ENCODE results near the gene ASCC2. TPM values are rescaled to one million over a fixed set of nuclear protein-coding genes. Genes with fewer than 3 reads are reported as not detected.
A peak's percentile ranks its signal among the peaks of the same experiment; 100 is the strongest.

The ASCC2 gene
- total RNA-seq, 2 donors from 2014 or later = 102 to 124 TPM

- H3K27me3 Mint-ChIP-seq = no peaks in the 10 kb centered on the region
- no peaks in the 10 kb centered on the region for H3K9me3 Mint-ChIP-seq
- ATAC-seq (peak; percentile 17 to 21), DNase-seq (ENCODE audit: low spot score) (no peak)
- no peak overlapping the region for H3K4me3 Mint-ChIP-seq
- no peaks in the 10 kb centered on the region for H3K4me1 Mint-ChIP-seq (ENCODE audit: low read depth in 2 of 2)
- H3K36me3 Mint-ChIP-seq = no peaks in the 10 kb centered on the region
- no peak overlapping the region for H3K27ac Mint-ChIP-seq
These were observed 55.8 kb downstream of the ASCC2 start for GRCh38 chr22:29782061-29782845.

- Mint-ChIP-seq H3K4me3 (no peak overlapping the region), H3K27ac (no peak overlapping the region), H3K36me3 (no peaks in the 10 kb centered on the region), H3K27me3 (no peaks in the 10 kb centered on the region), H3K4me1 (ENCODE audit: low read depth in 2 of 2) (no peaks in the 10 kb centered on the region), H3K9me3 (no peaks in the 10 kb centered on the region)
- DNase-seq (ENCODE audit: low spot score) (no peak), ATAC-seq (no peak)
These were observed 57.1 kb downstream of the ASCC2 start for GRCh38 chr22:29780748-29781676.

GRCh38 chr22:29780220-29780619, 57.9 kb downstream of the ASCC2 start:
- no peak for DNase-seq (ENCODE audit: low spot score)
- Mint-ChIP-seq H3K27ac (no peak overlapping the region), H3K9me3 (no peaks in the 10 kb centered on the region), H3K4me1 (ENCODE audit: low read depth in 2 of 2) (no peaks in the 10 kb centered on the region), H3K27me3 (no peaks in the 10 kb centered on the region), H3K4me3 (no peak overlapping the region), H3K36me3 (no peaks in the 10 kb centered on the region)
- ATAC-seq = no peak

DNA sequence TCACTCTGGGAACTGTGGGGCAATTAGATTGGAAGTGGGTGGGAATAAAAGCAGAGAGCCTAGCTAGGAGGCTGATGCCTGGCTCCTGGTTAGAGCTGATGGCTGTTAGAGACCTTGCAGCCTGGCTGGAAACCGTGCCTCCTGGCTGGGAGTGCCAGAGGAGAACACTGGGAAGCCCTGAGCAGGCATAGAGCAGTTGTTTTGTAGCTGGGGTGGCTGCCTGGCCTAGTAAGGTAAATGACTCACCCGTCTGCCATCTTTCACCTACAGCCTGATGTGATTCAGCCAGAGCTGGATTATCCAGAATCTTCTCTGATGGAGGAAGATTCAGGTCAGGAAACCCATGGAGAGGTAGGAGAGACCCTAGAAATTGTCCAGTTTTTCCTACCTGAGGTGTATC, 64.8 kb downstream of the ASCC2 start:
- Mint-ChIP-seq H3K36me3 (peaks cover 4% of the 10 kb centered on the region), H3K27me3 (no peaks in the 10 kb centered on the region), H3K4me1 (ENCODE audit: low read depth in 2 of 2) (peaks cover 4 to 8% of the 10 kb centered on the region in 2 donors), H3K27ac (no peak overlapping the region), H3K4me3 (no peak overlapping the region), H3K9me3 (no peaks in the 10 kb centered on the region)
- ATAC-seq (no peak), DNase-seq (ENCODE audit: low spot score) (no peak)

DNA sequence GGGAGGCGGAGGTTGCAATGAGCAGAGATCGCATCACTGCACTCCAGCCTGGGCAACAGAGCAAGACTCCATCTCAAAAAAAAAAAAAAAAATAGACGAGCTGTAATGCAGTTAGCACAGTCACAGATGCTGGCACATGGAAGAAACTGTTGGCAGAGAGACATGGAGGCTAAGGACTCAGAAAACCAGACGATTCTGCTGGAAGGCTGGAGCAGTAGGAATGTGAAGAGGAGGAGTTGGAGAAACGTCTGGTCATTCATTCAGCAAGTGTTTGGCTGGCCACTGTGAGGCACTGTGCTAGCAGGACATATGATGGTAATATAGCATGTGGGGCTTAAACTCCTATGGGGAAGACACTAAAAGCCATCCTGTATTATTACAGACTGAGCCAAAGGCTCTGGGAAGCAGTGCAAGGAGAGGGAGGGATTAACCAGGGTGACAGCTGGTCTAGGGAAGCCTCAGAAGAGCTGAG, 65.9 kb downstream of the ASCC2 start:
- peaks cover 8 to 18% of the 10 kb centered on the region in 2 donors for H3K4me1 Mint-ChIP-seq (ENCODE audit: low read depth in 2 of 2)
- no peaks in the 10 kb centered on the region for H3K27me3 Mint-ChIP-seq
- ATAC-seq (no peak), DNase-seq (ENCODE audit: low spot score) (no peak)
- no peak overlapping the region for H3K4me3 Mint-ChIP-seq
- H3K27ac Mint-ChIP-seq = no peak overlapping the region
- no peaks in the 10 kb centered on the region for H3K9me3 Mint-ChIP-seq
- peaks cover 4% of the 10 kb centered on the region for H3K36me3 Mint-ChIP-seq

DNA sequence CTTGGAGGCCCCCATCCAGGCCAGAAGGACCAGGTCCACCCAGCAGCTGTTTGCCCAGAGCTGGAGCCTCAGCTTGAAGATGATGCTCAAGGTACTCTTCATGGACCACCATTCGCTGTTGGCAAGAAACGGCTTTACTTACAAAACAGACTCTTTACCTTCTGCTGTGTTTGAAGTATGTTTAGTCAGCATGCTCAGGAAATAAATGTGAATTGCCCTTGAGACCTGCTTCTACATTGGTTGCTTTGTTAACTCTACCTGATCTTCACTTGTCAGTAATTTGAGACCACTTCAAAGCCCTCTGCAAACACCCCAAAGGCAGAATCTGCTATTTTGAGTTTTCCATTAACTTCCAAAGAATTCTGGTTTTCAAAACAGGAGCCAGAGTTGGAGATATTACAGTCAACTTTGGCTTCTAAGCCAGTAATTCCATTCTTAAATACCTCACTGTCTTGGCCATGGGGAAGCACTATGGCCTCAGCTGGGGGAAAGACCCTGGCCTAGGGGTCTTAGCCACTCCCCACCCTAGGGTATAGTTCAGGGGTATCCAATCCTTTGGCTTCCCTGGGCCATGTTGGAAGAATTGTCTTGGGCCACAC, 68.3 kb downstream of the ASCC2 start:
- Mint-ChIP-seq H3K4me1 (ENCODE audit: low read depth in 2 of 2) (peaks cover 22 to 32% of the 10 kb centered on the region in 2 donors), H3K36me3 (peaks cover 4% of the 10 kb centered on the region), H3K4me3 (no peak overlapping the region), H3K27ac (no peak overlapping the region), H3K27me3 (no peaks in the 10 kb centered on the region), H3K9me3 (no peaks in the 10 kb centered on the region)
- no peak for ATAC-seq
- DNase-seq (ENCODE audit: low spot score) = no peak

GRCh38 chr22:29768052-29768693, 69.9 kb downstream of the ASCC2 start:
- peaks cover 4% of the 10 kb centered on the region for H3K36me3 Mint-ChIP-seq
- H3K27ac Mint-ChIP-seq = peak overlapping the region; percentile 99
- no peaks in the 10 kb centered on the region for H3K9me3 Mint-ChIP-seq
- DNase-seq (ENCODE audit: low spot score) (no peak), ATAC-seq (no peak)
- no peaks in the 10 kb centered on the region for H3K27me3 Mint-ChIP-seq
- peak overlapping the region; percentile 97 for H3K4me3 Mint-ChIP-seq
- H3K4me1 Mint-ChIP-seq (ENCODE audit: low read depth in 2 of 2) = peaks cover 22 to 32% of the 10 kb centered on the region in 2 donors

- ATAC-seq (peak; percentile 89 to 91), DNase-seq (ENCODE audit: low spot score) (peak; percentile 95)
- Mint-ChIP-seq H3K4me3 (peak within 1 kb of the TSS; percentile 97), H3K36me3 (peaks cover 4% of the 10 kb centered on the region), H3K27me3 (no peaks in the 10 kb centered on the region), H3K9me3 (no peaks in the 10 kb centered on the region), H3K27ac (peak within 1 kb of the TSS; percentile 99), H3K4me1 (ENCODE audit: low read depth in 2 of 2) (peaks cover 22 to 32% of the 10 kb centered on the region in 2 donors)
These were observed 70.7 kb downstream of the ASCC2 start, which contains the start of gene UQCR10 for GRCh38 chr22:29767171-29768051. UQCR10 (plus strand) TSS chr22:29767369; CDS start chr22:29767399, 30 bp downstream.

DNA sequence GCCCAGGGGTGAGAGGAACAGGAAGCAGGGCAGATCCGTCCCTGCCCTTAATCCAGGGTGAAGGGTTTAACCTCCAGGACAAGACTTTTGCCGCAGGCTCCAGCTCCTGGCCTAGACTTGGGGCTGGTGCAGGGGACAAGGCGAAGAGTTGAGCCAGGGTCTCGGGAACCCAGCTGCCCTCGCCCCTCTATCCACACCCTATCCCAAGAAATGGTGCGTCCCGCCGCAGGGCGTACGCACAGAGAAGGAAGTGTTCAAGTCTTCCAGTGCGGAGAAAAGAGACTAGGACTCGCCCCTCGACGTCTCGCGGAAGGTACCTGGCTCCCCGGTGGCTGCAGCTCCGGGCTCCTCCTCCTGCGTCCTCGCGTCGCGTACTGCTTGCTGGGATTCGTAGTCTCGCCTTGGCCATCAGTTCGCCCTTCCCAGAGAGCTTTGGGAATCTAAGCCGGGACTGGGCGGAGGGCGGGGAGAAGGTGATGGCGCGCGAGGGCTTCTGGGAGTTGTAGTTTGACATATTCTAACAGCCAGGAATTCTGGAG, 71.4 kb downstream of the ASCC2 start, which contains the start of gene ZMAT5:
ZMAT5 (minus strand) TSS at position 376 of the 539 bp plus-strand sequence. CDS start 18,463 bp downstream, outside the sequence.
- H3K9me3 Mint-ChIP-seq = no peaks in the 10 kb centered on the region
- peaks cover 22 to 32% of the 10 kb centered on the region in 2 donors for H3K4me1 Mint-ChIP-seq (ENCODE audit: low read depth in 2 of 2)
- peak; percentile 92 for DNase-seq (ENCODE audit: low spot score)
- ATAC-seq = peak; percentile 96 to 98
- H3K27me3 Mint-ChIP-seq = no peaks in the 10 kb centered on the region
- peak within 1 kb of the TSS; percentile 99 for H3K27ac Mint-ChIP-seq
- H3K36me3 Mint-ChIP-seq = peaks cover 4% of the 10 kb centered on the region
- H3K4me3 Mint-ChIP-seq = peak within 1 kb of the TSS; percentile 97

GRCh38 chr22:29765905-29766631, 72.0 kb downstream of the ASCC2 start:
- Mint-ChIP-seq H3K27ac (peak overlapping the region; percentile 99), H3K4me3 (peak overlapping the region; percentile 97), H3K36me3 (peaks cover 4% of the 10 kb centered on the region), H3K4me1 (ENCODE audit: low read depth in 2 of 2) (peaks cover 22 to 32% of the 10 kb centered on the region in 2 donors), H3K9me3 (no peaks in the 10 kb centered on the region), H3K27me3 (no peaks in the 10 kb centered on the region)
- DNase-seq (ENCODE audit: low spot score) = no peak
- peak in 1 of 2 donors; percentile 26 for ATAC-seq

DNA sequence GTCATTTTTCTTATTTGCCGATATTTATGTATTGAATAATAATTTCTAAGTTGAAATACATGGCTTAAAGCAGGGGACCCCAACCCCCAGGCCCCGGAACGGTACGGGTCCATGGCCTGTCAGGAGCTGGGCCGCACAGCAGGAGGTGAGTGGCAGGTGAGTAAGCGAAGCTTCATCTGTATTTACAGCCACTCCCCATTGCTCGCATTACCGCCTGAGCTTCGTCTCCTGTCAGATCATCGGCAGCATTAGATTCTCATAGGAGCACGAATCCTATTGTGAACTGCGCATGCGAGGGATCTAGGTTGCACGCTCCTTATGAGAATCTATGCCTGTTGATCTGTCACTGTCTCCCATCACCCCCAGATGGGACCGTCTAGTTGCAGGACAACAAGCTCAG, 75.8 kb downstream of the ASCC2 start:
- Mint-ChIP-seq H3K9me3 (no peaks in the 10 kb centered on the region), H3K4me1 (ENCODE audit: low read depth in 2 of 2) (peaks cover 13 to 18% of the 10 kb centered on the region in 2 donors), H3K27ac (no peak overlapping the region), H3K27me3 (no peaks in the 10 kb centered on the region), H3K36me3 (no peaks in the 10 kb centered on the region), H3K4me3 (no peak overlapping the region)
- no peak for DNase-seq (ENCODE audit: low spot score)
- no peak for ATAC-seq

GRCh38 chr22:29758959-29759358, 79.1 kb downstream of the ASCC2 start:
- no peaks in the 10 kb centered on the region for H3K9me3 Mint-ChIP-seq
- no peak overlapping the region for H3K4me3 Mint-ChIP-seq
- H3K27me3 Mint-ChIP-seq = no peaks in the 10 kb centered on the region
- DNase-seq (ENCODE audit: low spot score) (no peak), ATAC-seq (no peak)
- no peaks in the 10 kb centered on the region for H3K36me3 Mint-ChIP-seq
- H3K27ac Mint-ChIP-seq = no peak overlapping the region
- H3K4me1 Mint-ChIP-seq (ENCODE audit: low read depth in 2 of 2) = peaks cover 0 to 3% of the 10 kb centered on the region in 2 donors
